ES-I3 (cell line): ENCODE data around the gene UBE2V1.

Source experiments
- H3K36me3 ChIP-seq: 2 replicates; pipeline ENCODE4 v1.6.1; 2013; ENCODE audit warnings: mild to moderate bottlenecking, low read length, control low read depth, moderate library complexity; ENCODE audit not compliant: insufficient read depth
- H3K4me1 ChIP-seq: 2 replicates; pipeline ENCODE4 v1.6.1; 2013; ENCODE audit warnings: mild to moderate bottlenecking, control low read depth, low read length; ENCODE audit not compliant: insufficient read depth
- H3K9ac ChIP-seq: 2 replicates; pipeline ENCODE4 v1.6.1; 2013; ENCODE audit warnings: low read depth, mild to moderate bottlenecking, low read length, moderate library complexity
- H3K9me3 ChIP-seq: 2 replicates; pipeline ENCODE4 v1.6.1; 2013; ENCODE audit warnings: mild to moderate bottlenecking, low read length, moderate library complexity; ENCODE audit not compliant: control insufficient read depth, insufficient read depth

The UBE2V1 gene

GRCh38 chr20:50052550-50053361 lies 60.2 kb downstream of the UBE2V1 start:
- H3K4me1 ChIP-seq = peaks cover 5% of the 10 kb centered on the region; the same call in 1 of the 2 replicates
- no peak overlapping the region for H3K9ac ChIP-seq
- no peaks in the 10 kb centered on the region for H3K36me3 ChIP-seq
- no peaks in the 10 kb centered on the region for H3K9me3 ChIP-seq

GRCh38 chr20:50050660-50051308 lies 62.2 kb downstream of the UBE2V1 start:
- no peaks in the 10 kb centered on the region for H3K9me3 ChIP-seq
- H3K36me3 ChIP-seq = no peaks in the 10 kb centered on the region
- H3K9ac ChIP-seq = no peak overlapping the region
- peaks cover 5% of the 10 kb centered on the region; the same call in 1 of the 2 replicates for H3K4me1 ChIP-seq

GRCh38 chr20:50050214-50050613 lies 62.7 kb downstream of the UBE2V1 start:
- no peaks in the 10 kb centered on the region for H3K36me3 ChIP-seq
- H3K9ac ChIP-seq = no peak overlapping the region
- H3K4me1 ChIP-seq = peaks cover 1% of the 10 kb centered on the region; the same call in 1 of the 2 replicates
- no peaks in the 10 kb centered on the region for H3K9me3 ChIP-seq

GRCh38 chr20:50049442-50050026 lies 63.4 kb downstream of the UBE2V1 start:
- Histone ChIP-seq H3K9me3 (no peaks in the 10 kb centered on the region), H3K4me1 (peaks cover 2% of the 10 kb centered on the region; the same call in 1 of the 2 replicates), H3K36me3 (no peaks in the 10 kb centered on the region), H3K9ac (no peak overlapping the region)

- Histone ChIP-seq H3K9me3 (no peaks in the 10 kb centered on the region), H3K9ac (no peak overlapping the region), H3K4me1 (peaks cover 11% of the 10 kb centered on the region; the same call in 1 of the 2 replicates)
These were observed 64.4 kb downstream of the UBE2V1 start for GRCh38 chr20:50048420-50049166.

GRCh38 chr20:50044353-50044960 lies 68.5 kb downstream of the UBE2V1 start:
- Histone ChIP-seq H3K36me3 (no peaks in the 10 kb centered on the region), H3K9ac (no peak overlapping the region), H3K9me3 (no peaks in the 10 kb centered on the region), H3K4me1 (peaks cover 24% of the 10 kb centered on the region; the same call in 1 of the 2 replicates)

More at GRCh38 chr20:50048420-50049166, 64.4 kb downstream of the UBE2V1 start:
- H3K36me3 ChIP-seq = no peaks in the 10 kb centered on the region

GRCh38 chr20:50043573-50044352 lies 69.2 kb downstream of the UBE2V1 start:
- Histone ChIP-seq H3K9ac (no peak overlapping the region), H3K9me3 (no peaks in the 10 kb centered on the region), H3K36me3 (no peaks in the 10 kb centered on the region), H3K4me1 (peaks cover 25% of the 10 kb centered on the region; the same call in 1 of the 2 replicates)

GRCh38 chr20:50042370-50043313 lies 70.3 kb downstream of the UBE2V1 start:
- no peaks in the 10 kb centered on the region for H3K36me3 ChIP-seq
- H3K9ac ChIP-seq = no peak overlapping the region
- peaks cover 28% of the 10 kb centered on the region; the same call in 1 of the 2 replicates for H3K4me1 ChIP-seq
- H3K9me3 ChIP-seq = no peaks in the 10 kb centered on the region

- H3K9ac ChIP-seq = no peak overlapping the region
- H3K9me3 ChIP-seq = no peaks in the 10 kb centered on the region
- peaks cover 28% of the 10 kb centered on the region; the same call in 1 of the 2 replicates for H3K4me1 ChIP-seq
- H3K36me3 ChIP-seq = no peaks in the 10 kb centered on the region
These were observed 71.6 kb downstream of the UBE2V1 start for GRCh38 chr20:50041246-50041873.

GRCh38 chr20:50040432-50041245 lies 72.3 kb downstream of the UBE2V1 start:
- Histone ChIP-seq H3K4me1 (peaks cover 28% of the 10 kb centered on the region; the same call in 1 of the 2 replicates), H3K36me3 (no peaks in the 10 kb centered on the region), H3K9ac (no peak overlapping the region), H3K9me3 (no peaks in the 10 kb centered on the region)

GRCh38 chr20:50039706-50040431 lies 73.1 kb downstream of the UBE2V1 start:
- peaks cover 28% of the 10 kb centered on the region; the same call in 1 of the 2 replicates for H3K4me1 ChIP-seq
- H3K9ac ChIP-seq = no peak overlapping the region
- H3K9me3 ChIP-seq = no peaks in the 10 kb centered on the region
- no peaks in the 10 kb centered on the region for H3K36me3 ChIP-seq
